Mesothelial cell of epicardium (in vitro differentiated cells): ENCODE results near the gene RERE. TPM values are rescaled to one million over a fixed set of nuclear protein-coding genes. Genes with fewer than 3 reads are reported as not detected.

Source experiments
- DNase-seq, 2 experiments: peaks; one replicate each; pipeline ENCODE4 v3.0.0; 2021; ENCODE audit warnings: low spot score in 2 of 2; ENCODE audit not compliant: unreplicated experiment in 2 of 2
- H3K27ac Mint-ChIP-seq: 2 replicates; pipeline ENCODE4 v1.8.0; 2021; ENCODE audit warnings: mixed read lengths
- H3K27me3 Mint-ChIP-seq: 2 replicates; pipeline ENCODE4 v1.8.0; 2021; ENCODE audit warnings: low read depth, mixed read lengths
- H3K36me3 Mint-ChIP-seq: 2 replicates; pipeline ENCODE4 v1.8.0; 2021; ENCODE audit warnings: mixed read lengths
- H3K4me1 Mint-ChIP-seq: 2 replicates; pipeline ENCODE4 v1.8.0; 2021; ENCODE audit warnings: mixed read lengths
- H3K4me3 Mint-ChIP-seq: 2 replicates; pipeline ENCODE4 v1.8.0; 2021; ENCODE audit warnings: mild to moderate bottlenecking, moderate library complexity, mixed read lengths
- H3K9me3 Mint-ChIP-seq: 2 replicates; pipeline ENCODE4 v1.8.0; 2021; ENCODE audit warnings: mixed read lengths
- CTCF ChIP-seq: fragments of 200-600 bp; sonication (generic); IDR thresholded peaks from one replicate; pipeline ENCODE4 v1.5.0; 2021; ENCODE audit warnings: antibody characterized with exemption; ENCODE audit not compliant: unreplicated experiment
- total RNA-seq: library from RNA; stranded (reverse); gene quantifications from 3 replicates; pipeline ENCODE4 v1.2.1, GENCODE V29; 2021

RERE gene
- total RNA-seq, 1 donor from 2014 or later: 187 TPM

DNA sequence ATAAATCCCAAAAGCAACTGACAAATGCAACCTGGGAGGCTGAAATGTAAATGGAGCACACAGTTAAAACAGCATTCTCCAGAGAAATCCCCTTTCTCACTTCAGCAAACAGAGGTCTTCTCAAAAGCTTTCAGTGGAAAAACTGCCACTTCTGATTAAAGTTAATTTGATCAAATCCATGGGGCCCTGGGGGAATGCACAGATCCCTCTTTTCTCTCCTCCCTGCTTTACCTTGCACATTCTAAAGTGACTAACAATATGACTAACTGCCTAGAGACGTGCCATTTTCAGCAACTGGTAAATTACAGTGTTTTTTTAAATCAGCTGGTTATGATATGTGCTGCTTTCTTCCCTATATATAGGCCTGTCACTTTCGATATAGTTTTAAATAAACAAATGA lies 142.5 kb downstream of the RERE start:
- DNase-seq: no peak
- no peaks in the 10 kb centered on the region for H3K36me3 Mint-ChIP-seq
- TF ChIP-seq CTCF: no peak
- H3K4me3 Mint-ChIP-seq: no peak overlapping the region
- peak overlapping the region; percentile 39 for H3K27ac Mint-ChIP-seq
- H3K27me3 Mint-ChIP-seq: no peaks in the 10 kb centered on the region
- H3K9me3 Mint-ChIP-seq: no peaks in the 10 kb centered on the region
- peaks cover 43% of the 10 kb centered on the region for H3K4me1 Mint-ChIP-seq

DNA sequence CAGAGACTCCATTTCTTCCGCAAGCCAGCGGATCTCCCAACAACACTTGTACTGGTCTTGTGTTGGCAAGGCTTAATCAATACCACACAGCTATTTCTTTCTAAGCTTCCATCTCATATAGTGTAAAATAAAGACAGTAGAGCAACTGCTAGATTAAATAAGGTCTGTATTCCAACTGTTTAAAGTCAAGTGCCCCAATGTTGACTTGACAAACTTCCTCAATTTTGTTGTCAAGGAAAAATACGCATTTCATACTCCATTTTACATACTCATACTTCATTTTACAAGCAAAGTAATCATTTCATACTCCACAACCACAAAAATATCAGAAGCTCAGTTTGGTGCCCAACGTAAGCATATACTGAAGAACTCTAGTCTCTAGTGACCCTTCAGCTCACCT lies 143.0 kb downstream of the RERE start:
- H3K4me3 Mint-ChIP-seq: no peak overlapping the region
- no peak for TF ChIP-seq CTCF
- H3K4me1 Mint-ChIP-seq: peaks cover 48% of the 10 kb centered on the region
- no peaks in the 10 kb centered on the region for H3K27me3 Mint-ChIP-seq
- peak overlapping the region; percentile 39 for H3K27ac Mint-ChIP-seq
- H3K9me3 Mint-ChIP-seq: no peaks in the 10 kb centered on the region
- DNase-seq: no peak
- H3K36me3 Mint-ChIP-seq: no peaks in the 10 kb centered on the region

DNA sequence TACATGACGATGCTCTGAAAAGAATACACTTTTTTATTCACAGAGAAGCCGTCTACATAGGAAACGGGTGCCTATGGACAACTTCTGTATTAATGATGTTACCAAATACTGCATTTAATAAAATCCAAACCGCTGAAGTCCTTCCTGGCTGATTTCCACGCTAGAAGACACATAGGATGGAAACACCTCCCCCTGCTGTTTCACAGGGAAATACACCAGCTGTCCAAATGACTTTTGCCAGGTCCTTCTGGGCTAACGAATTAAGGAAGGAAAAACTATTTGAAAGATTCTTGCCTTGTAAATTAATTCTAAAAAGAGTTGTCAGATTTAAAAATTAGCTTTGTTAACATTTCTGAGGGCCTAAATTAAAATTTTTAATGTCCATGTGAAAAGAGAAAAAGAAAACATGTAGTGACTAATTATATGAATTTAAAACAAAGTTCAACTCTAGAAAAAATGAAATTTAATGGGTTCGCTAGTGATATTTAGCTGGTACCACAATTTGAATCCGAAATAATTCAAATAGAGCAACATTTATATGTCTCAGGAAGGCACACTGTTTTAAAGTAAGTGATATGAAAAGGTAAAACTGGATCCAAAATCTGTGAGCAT lies 146.0 kb downstream of the RERE start:
- no peak for DNase-seq
- Mint-ChIP-seq H3K4me3 (no peak overlapping the region), H3K4me1 (peaks cover 56% of the 10 kb centered on the region), H3K36me3 (no peaks in the 10 kb centered on the region), H3K9me3 (no peaks in the 10 kb centered on the region), H3K27me3 (no peaks in the 10 kb centered on the region), H3K27ac (no peak overlapping the region)
- peak; percentile 46 for TF ChIP-seq CTCF

DNA sequence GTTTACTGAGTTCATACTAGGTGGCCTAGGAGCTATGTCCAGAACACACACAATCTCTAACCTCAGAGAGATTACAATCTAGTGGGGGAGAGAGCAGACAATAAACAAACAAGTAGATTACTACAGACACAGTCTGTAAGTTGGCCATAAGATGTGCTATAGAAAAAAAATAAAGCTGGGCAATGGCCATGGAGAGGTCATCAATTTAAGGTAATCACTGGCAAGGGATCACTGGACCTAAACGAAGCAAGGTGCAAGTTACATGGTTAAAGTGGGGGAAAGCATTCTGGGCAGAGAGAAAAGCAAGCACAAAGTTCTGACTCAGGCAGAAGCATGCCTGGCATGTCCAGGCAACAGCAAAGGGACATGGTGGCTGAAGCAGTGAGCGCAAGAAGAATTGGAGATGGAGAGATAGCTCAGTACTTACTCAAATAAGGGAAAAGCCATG lies 147.0 kb downstream of the RERE start:
- Mint-ChIP-seq H3K27me3 (no peaks in the 10 kb centered on the region), H3K27ac (peak overlapping the region; percentile 2)

GRCh38 chr1:8669606-8670335 lies 147.7 kb downstream of the RERE start:
- no peak for TF ChIP-seq CTCF

More for the DNA sequence above, 147.0 kb downstream of the RERE start:
- peaks cover 53% of the 10 kb centered on the region for H3K4me1 Mint-ChIP-seq
- no peak for TF ChIP-seq CTCF
- H3K9me3 Mint-ChIP-seq: no peaks in the 10 kb centered on the region
- no peaks in the 10 kb centered on the region for H3K36me3 Mint-ChIP-seq
- no peak overlapping the region for H3K4me3 Mint-ChIP-seq
- DNase-seq: no peak

More at GRCh38 chr1:8669606-8670335, 147.7 kb downstream of the RERE start:
- H3K36me3 Mint-ChIP-seq: no peaks in the 10 kb centered on the region
- no peaks in the 10 kb centered on the region for H3K27me3 Mint-ChIP-seq
- no peaks in the 10 kb centered on the region for H3K9me3 Mint-ChIP-seq
- DNase-seq: no peak
- H3K4me1 Mint-ChIP-seq: peaks cover 50% of the 10 kb centered on the region
- H3K4me3 Mint-ChIP-seq: no peak overlapping the region
- peak overlapping the region; percentile 17 for H3K27ac Mint-ChIP-seq
